ENCODE data around the gene ANKS1B.

GRCh38 chr12:99339663-99340062 lies 645.1 kb downstream of the ANKS1B start:
- TF ChIP-seq EZH2 (IDR thresholded peaks at IDR 0.05; ENCODE audit: borderline replicate concordance, low read length): no peak
- no peak for TF ChIP-seq CTCF (IDR thresholded peaks at IDR 0.05; ENCODE audit: low read length)

Data from OCI-LY1 (cell line).